ENCODE data around the gene SBK1.

Gene SBK1

GRCh38 chr16:28282045-28282444 lies 10.3 kb upstream of the SBK1 start:
- DNase-seq (ENCODE audit: low read depth), result no peak

GRCh38 chr16:28283173-28283572 lies 9.2 kb upstream of the SBK1 start:
- DNase-seq (ENCODE audit: low read depth), result no peak

- DNase-seq (ENCODE audit: low read depth), result no peak
Observed at GRCh38 chr16:28283798-28284577, 8.3 kb upstream of the SBK1 start.

GRCh38 chr16:28285649-28286048 lies 6.7 kb upstream of the SBK1 start:
- DNase-seq (ENCODE audit: low read depth), result no peak

DNA sequence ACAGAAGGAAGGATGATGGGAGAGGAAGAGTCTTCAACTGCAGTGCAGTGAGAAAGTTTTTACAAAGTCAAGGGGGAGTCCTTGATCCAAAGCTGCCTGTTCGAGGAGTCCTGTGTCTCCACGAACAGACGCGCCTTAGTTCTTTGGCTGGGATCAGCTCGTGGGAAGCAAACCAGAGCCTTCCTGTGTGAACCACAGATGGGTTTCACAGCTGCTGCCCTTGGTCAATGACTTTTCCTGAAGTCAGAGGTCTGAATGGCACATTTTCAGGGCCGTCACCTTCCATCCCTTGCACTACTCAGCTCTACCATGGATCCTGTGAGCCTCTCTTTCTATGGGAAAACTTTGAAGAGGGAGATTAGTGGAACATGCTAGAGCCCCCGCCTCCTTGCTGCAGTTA lies 4.2 kb upstream of the SBK1 start:
- no peak for DNase-seq (ENCODE audit: low read depth)

- DNase-seq (ENCODE audit: low read depth), result no peak
Observed at GRCh38 chr16:28289048-28289447, 3.3 kb upstream of the SBK1 start.

DNA sequence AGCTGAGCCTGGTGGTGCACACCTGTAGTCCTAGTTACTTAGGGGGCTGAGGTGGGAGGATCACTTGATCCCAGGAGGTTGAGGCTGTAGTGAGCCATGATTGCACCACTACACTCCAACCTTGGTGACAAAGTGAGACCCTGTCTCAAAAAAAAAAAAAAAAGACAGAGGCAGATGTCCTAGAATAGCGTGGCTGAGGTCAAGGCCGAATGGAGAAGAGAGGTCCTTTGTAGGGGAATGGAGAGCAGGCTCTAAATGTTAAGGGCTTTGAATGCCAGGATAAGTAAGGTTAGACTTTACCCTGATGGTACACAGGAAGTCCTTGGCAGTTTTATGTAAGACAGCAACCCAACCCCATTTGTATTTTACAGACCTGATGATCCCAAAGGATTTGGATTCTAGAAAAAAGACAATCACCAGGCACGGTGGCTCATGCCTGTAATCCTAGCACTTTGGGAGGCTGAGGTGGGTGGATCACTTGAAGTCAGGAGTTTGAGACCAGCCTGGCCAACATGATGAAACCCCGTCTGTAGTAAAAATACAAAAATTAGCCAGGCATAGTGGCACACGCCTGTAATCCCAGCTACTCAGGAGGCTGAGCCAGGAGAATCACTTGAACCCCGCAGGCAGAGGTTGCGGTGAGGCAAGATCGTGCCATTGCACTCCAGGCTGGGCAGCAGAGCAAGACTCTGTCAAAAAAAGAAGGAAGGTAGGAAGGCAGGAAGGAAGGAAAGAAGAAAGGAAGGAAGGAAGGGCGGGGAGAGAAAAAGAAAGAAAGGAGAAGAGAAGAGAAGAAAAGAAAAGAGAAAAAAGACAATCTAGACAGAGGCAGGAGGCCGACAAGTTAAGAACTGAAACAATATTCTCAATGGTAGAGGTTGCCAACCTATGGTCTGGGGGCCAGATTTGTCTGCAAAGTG lies 2.1 kb upstream of the SBK1 start:
- DNase-seq (ENCODE audit: low read depth), result no peak

DNA sequence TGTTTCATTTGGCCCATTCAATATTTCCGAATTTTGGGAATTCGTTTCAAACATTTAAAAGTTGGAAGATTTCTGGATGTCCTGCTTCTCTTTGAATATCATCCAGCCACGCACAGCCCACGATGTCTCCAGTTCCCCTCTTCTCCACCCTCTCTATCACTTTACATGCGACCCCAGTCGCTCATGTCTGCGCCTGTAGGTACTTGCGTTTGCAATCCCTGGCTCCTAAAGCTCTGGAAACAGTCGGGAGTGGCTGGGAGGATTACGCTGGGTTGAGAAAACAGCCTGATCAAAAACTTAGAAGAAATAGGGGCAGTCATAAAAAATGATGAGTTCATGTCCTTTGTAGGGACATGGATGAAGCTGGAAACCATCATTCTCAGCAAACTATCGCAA lies 1.5 kb upstream of the SBK1 start:
- DNase-seq (ENCODE audit: low read depth), result no peak

GRCh38 chr16:28292731-28293600 lies 641 bp downstream of the SBK1 start:
- DNase-seq (ENCODE audit: low read depth), result no peak

- no peak for DNase-seq (ENCODE audit: low read depth)
Observed at GRCh38 chr16:28293601-28293960, 1.3 kb downstream of the SBK1 start.

DNA sequence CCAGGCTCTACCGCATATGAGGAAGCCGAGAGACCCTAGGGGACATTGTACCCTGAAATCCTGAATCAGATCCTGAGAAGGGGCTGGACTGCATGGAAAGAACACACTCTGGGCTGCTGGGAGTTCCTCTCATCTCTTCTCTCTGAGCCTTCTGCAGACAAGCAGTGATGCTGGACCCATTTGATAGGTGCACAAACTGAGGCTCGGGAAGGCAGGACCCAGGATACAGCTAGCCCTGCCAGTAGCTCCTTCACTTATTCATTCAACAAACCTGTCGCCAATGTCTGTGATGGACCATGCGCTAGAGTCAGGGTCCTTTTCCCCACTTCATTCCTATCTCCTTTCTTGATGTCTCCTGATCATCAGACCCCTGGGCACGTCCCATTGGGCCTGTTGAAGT lies 1.9 kb downstream of the SBK1 start:
- no peak for DNase-seq (ENCODE audit: low read depth)

- no peak for DNase-seq (ENCODE audit: low read depth)
Observed at GRCh38 chr16:28295276-28295675, 3.0 kb downstream of the SBK1 start.

- DNase-seq (ENCODE audit: low read depth), result no peak
Observed at GRCh38 chr16:28297308-28297707, 5.0 kb downstream of the SBK1 start.

- no peak for DNase-seq (ENCODE audit: low read depth)
Observed at GRCh38 chr16:28297784-28298510, 5.6 kb downstream of the SBK1 start.

DNA sequence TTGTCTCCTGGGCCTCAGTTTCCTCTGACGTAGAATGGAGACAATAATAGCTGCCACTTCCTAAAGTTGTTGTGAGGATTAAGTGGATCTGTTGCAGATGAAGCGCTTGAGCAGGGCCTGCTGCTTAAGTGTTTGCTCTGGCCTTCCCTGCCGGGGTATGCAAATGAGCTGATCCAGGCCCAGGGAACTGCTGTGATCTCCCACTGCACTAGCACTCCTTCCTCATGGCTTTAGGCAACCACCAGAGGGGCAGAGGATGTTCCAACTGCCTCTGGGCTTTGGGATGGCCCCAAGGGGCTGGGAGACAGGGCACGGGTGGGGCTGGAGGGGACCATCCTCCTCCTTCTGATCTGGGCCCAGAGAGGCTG lies 6.2 kb downstream of the SBK1 start:
- DNase-seq (ENCODE audit: low read depth), result no peak

DNA sequence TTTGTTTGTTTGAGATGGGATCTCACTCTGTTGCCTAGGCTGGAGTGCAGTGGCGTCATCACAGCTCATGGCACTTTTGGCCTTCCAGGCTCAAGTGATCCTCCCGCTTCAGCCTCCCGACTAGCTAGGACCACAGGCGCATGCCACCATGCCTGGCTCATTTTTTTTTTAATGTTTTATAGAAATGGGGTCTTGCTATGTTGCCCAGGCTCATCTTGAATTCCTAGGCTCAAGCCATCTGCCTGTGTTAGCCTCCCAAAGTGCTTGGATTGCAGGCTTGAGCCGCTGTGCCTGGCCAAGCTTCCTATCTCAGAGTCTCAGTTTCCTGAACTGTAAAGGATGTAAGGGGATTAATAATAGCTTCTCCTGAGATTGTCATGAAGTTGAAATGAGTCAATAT lies 8.0 kb downstream of the SBK1 start:
- no peak for DNase-seq (ENCODE audit: low read depth)

DNA sequence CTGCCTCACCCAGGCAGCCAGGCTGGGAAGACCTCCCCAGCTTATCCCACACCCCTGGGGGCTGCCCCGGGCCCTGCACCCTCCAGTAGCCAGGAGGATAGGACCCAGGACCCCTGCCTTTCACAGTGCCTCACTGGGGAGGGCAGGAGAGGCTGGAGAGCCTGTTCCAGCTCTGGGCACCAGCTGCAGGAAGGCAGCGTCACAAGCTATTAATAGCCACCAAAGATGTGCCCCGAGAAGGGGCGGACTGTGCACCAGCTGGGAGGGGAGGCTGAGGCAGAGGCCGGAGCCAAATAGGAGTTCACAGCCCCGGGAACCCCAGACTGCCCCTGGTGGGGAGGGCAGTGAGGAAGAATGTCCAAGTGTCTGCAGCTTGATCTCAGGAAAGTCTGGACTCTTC lies 8.8 kb downstream of the SBK1 start:
- DNase-seq (ENCODE audit: low read depth), result no peak

DNA sequence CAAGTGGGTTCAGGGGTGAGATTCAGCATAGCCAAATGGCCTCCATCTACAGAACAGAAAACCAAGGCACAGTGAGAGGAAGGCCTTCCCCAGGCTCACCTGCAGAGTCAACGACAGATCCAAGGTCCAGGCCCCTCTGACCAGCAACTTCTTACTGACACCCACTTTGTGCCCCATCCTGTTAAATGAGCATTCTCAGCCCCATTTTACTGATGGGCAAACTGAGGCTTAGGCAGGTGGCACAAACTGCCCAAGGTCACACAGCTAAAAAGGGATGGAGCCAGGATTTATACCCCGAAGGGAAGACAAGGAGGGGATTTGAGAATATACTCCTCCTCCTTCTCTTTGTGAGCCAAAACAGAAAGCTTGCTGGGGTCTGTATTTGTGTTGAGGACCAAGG lies 9.3 kb downstream of the SBK1 start:
- no peak for DNase-seq (ENCODE audit: low read depth)

GRCh38 chr16:28303132-28303531 lies 10.8 kb downstream of the SBK1 start:
- no peak for DNase-seq (ENCODE audit: low read depth)

- no peak for DNase-seq (ENCODE audit: low read depth)
Observed at GRCh38 chr16:28304214-28304613, 11.9 kb downstream of the SBK1 start.

DNA sequence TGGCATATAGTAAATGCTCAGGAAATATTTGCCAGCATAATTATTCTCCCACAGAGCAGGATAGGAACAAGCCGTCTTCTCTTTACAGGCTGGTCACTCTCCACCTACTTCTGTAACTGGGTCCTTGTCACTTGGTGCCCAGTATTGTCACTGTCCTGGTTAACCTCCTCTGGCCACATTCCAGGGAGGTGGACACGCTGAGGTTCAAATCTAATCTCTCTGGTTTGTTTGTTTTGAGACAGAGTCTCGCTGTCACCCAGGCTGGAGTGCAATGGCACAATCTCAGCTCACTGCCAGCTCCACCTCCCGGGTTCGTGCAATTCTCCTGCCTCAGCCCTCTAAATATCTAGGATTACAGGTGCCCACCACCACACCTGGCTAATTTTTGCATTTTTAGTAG lies 15.6 kb downstream of the SBK1 start:
- DNase-seq (ENCODE audit: low read depth), result no peak
